Kidney epithelial cell (primary cell): ENCODE results near the gene EFHC2. TPM values are rescaled to one million over a fixed set of nuclear protein-coding genes. Genes with fewer than 3 reads are reported as not detected.
"Not testable (repeated sequence)": the region's sequence is repeated elsewhere in the genome, so short reads cannot be mapped to it uniquely, and the experiment has no call there.

ENCODE experiments used
- DNase-seq: peaks from one replicate; pipeline ENCODE4 v3.0.0-alpha.2; 2010; ENCODE audit warnings: low read depth
- H3K27me3 ChIP-seq: 2 replicates; pipeline ENCODE4 v1.6.0; 2011; ENCODE audit warnings: low read length; ENCODE audit not compliant: control insufficient read depth, insufficient read depth
- H3K36me3 ChIP-seq: 2 replicates; pipeline ENCODE4 v1.5.1; 2011; ENCODE audit warnings: low read length; ENCODE audit not compliant: control insufficient read depth, insufficient read depth
- H3K4me3 ChIP-seq: 2 replicates; pipeline ENCODE4 v1.5.1; 2011; ENCODE audit warnings: low read depth, mild to moderate bottlenecking, control low read depth, low read length
- total RNA-seq: library from RNA; depleted of rRNA; stranded (reverse); fragments of >200 nt; gene quantifications from 2 replicates; pipeline ENCODE4 v1.2.3, GENCODE V29; 2015
- TF ChIP-seq, protein P1 (sequence below): IDR thresholded peaks from 2 replicates; pipeline ENCODE4 v1.5.1; 2011; ENCODE audit warnings: mild to moderate bottlenecking, moderate library complexity, low read length, control low read depth, inconsistent platforms; ENCODE audit not compliant: insufficient read depth, poor library complexity, severe bottlenecking

EFHC2 gene
- total RNA-seq, 1 donor from 2014 or later, result 0.71 TPM

DNA sequence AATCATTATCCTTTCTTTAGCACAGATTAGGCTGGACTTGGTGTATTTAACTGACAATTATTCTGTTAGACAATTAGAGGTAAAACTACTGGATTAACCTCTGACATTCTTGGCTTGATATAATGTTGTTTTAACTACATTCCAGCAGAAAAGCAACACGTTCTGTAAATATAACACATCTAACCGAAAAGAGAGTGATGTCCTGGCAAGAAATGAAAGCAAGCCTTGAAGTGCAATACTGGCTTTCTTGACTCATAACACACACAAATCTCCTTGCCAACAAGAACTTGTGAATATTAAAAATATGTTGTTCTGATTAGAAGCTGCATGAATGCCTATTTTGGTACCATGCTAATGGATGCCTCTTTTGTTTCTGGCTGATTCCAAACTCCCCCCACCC lies 76.4 kb downstream of the EFHC2 start:
- Histone ChIP-seq H3K36me3 (no peaks in the 10 kb centered on the region), H3K27me3 (no peaks in the 10 kb centered on the region), H3K4me3 (no peak overlapping the region)
- TF ChIP-seq, protein P1, sequence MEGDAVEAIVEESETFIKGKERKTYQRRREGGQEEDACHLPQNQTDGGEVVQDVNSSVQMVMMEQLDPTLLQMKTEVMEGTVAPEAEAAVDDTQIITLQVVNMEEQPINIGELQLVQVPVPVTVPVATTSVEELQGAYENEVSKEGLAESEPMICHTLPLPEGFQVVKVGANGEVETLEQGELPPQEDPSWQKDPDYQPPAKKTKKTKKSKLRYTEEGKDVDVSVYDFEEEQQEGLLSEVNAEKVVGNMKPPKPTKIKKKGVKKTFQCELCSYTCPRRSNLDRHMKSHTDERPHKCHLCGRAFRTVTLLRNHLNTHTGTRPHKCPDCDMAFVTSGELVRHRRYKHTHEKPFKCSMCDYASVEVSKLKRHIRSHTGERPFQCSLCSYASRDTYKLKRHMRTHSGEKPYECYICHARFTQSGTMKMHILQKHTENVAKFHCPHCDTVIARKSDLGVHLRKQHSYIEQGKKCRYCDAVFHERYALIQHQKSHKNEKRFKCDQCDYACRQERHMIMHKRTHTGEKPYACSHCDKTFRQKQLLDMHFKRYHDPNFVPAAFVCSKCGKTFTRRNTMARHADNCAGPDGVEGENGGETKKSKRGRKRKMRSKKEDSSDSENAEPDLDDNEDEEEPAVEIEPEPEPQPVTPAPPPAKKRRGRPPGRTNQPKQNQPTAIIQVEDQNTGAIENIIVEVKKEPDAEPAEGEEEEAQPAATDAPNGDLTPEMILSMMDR, result no peak
- no peak for DNase-seq

DNA sequence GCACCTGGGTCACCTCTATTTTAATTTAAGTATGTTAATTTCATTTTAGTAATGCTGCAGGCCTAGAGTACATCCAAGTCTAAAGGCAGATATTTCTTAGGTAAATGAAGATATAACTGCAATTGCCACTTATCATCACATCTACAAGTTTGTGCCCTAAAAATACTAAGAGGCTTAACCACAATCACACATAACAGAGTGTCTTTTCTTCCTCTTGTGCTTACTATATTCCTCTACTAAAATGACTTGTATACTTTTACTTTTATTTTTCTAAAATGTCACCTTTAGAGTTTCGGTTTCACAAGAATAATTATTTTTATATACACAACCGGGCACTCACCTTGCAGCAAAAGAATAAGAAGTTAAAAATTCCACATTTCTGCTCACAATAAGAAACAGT lies 77.9 kb downstream of the EFHC2 start:
- Histone ChIP-seq H3K4me3 (no peak overlapping the region), H3K36me3 (no peaks in the 10 kb centered on the region), H3K27me3 (no peaks in the 10 kb centered on the region)
- TF ChIP-seq, protein P1, result no peak
- no peak for DNase-seq

DNA sequence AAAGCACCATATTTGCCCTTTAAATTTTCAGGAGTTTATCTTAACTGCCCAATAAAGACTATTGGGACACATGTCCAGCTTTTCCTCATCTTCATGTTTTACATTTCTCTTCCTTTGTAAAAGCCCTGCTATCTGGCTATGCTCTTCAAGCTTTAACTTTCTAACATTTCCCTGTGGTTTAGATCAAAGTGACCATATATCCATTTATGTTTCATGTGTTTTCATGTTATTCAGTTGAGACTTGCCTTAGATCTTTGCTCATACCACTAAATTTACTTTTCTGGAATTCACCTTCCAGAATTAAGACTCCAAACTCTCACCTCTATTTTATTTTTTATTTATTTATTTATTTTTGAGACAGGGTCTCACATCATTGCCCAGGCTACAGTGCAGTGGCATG lies 78.5 kb downstream of the EFHC2 start:
- Histone ChIP-seq H3K4me3 (no peak overlapping the region), H3K27me3 (no peaks in the 10 kb centered on the region), H3K36me3 (no peaks in the 10 kb centered on the region)
- no peak for DNase-seq
- TF ChIP-seq, protein P1, result no peak

DNA sequence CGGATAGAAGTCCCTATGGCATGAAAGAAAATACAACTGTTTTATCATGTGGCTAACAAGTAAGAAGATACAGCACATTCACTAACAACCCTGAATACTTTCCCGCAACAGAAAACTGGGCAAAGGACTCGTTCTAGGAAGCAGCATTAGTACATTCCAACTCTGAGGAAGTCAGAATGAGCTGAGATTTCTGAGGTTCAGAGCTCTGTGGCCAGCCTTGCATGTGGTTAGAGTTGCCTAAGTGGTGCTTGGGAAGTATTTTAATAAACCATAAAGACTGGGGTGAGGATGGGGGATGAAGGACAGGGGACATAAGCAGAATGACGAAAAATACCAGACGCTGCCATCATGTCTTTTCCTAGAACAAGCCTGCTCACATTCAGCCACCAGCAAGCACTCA lies 82.2 kb downstream of the EFHC2 start:
- TF ChIP-seq, protein P1, result no peak
- no peaks in the 10 kb centered on the region for H3K36me3 ChIP-seq
- no peak overlapping the region for H3K4me3 ChIP-seq
- no peaks in the 10 kb centered on the region for H3K27me3 ChIP-seq
- DNase-seq, result no peak

DNA sequence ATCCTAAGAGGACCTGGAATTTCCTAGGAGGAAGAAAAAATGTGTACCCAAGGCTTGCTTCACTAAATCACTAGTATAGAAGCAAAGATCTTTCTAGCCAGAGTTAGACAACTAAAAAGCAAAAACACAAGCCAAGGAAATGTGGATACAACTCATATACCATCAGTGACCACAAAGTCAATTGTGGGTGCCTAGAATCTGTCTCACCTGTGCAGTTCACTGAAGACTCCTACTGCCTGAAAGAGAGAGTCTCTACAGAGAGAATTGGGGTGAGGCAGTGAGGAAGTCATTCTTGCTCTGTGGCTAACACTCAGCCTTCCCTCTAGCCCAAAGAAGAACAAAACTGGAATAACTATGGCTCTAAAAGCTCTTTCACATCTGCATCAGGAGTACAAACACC lies 82.9 kb downstream of the EFHC2 start:
- no peak overlapping the region for H3K4me3 ChIP-seq
- TF ChIP-seq, protein P1, result no peak
- H3K27me3 ChIP-seq, result no peaks in the 10 kb centered on the region
- no peaks in the 10 kb centered on the region for H3K36me3 ChIP-seq
- DNase-seq, result no peak

DNA sequence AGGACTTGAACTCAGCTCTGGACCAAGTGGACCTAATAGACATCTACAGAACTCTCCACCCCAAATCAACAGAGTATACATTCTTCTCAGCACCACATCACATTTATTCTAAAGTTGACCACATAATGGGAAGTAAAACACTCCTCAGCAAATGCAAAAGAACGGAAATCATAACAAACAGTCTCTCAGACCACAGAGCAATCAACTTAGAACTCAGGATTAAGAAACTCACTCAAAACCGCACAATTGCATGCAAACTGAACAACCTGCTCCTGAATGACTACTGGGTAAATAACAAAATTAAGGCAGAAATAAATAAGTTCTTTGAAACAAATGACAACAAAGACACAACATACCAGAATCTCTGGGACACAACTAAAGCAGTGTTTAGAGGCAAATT lies 87.7 kb downstream of the EFHC2 start:
- H3K4me3 ChIP-seq, H3K27me3 ChIP-seq, DNase-seq, H3K36me3 ChIP-seq: not testable (repeated sequence)
